BJ (cell line): ENCODE data around the gene TINCR. TPM values are rescaled to one million over a fixed set of nuclear protein-coding genes. Genes with fewer than 3 reads are reported as not detected.

ENCODE experiments used
- CTCF ChIA-PET: fragments of 350-600 bp; formaldehyde crosslinking; extraction: SDS; loops from one replicate; lab custom pipeline; 2021; ENCODE audit warnings: antibody characterized with exemption, inconsistent platforms; lab: Yijun Ruan, JAX
- POLR2A ChIA-PET: fragments of 300-600 bp; sonication (Branson Sonifier 250); formaldehyde crosslinking; extraction: SDS; loops from one replicate; lab custom pipeline; 2021; ENCODE audit warnings: antibody characterized with exemption; lab: Charles Lee
- DNase-seq: peaks from one replicate; pipeline ENCODE4 v3.0.0-alpha.2; 2011; ENCODE audit warnings: low read depth
- H3K27me3 ChIP-seq: 2 replicates; pipeline ENCODE4 v1.6.0; 2011; ENCODE audit warnings: low read length; ENCODE audit not compliant: control insufficient read depth, insufficient read depth
- H3K36me3 ChIP-seq: 2 replicates; pipeline ENCODE4 v1.5.1; 2011; ENCODE audit warnings: low read length; ENCODE audit not compliant: control insufficient read depth, insufficient read depth
- H3K4me3 ChIP-seq: 2 replicates; pipeline ENCODE4 v1.5.1; 2011; ENCODE audit warnings: low read depth, mild to moderate bottlenecking, control low read depth, low read length
- CTCF ChIP-seq: IDR thresholded peaks from 2 replicates; pipeline ENCODE4 v1.5.1; 2011; ENCODE audit warnings: low read depth, mild to moderate bottlenecking, control low read depth, inconsistent platforms, low read length, moderate library complexity; ENCODE audit not compliant: insufficient read depth
- polyA plus RNA-seq: library from polyadenylated mRNA; depleted of rRNA; stranded (reverse); fragments of >200 nt; gene quantifications from 2 replicates; pipeline ENCODE4 v1.2.3, GENCODE V29; 2011

TINCR gene
- polyA plus RNA-seq, 1 experiment, result 0.23 TPM

- ChIA-PET POLR2A (no interaction called here), CTCF (no interaction called here)
- Histone ChIP-seq H3K36me3 (peaks cover 31% of the 10 kb centered on the region), H3K4me3 (no peak overlapping the region), H3K27me3 (no peaks in the 10 kb centered on the region)
- DNase-seq, result no peak
- TF ChIP-seq CTCF, result no peak
Measured at GRCh38 chr19:5586300-5587070, 18.7 kb upstream of the TINCR start.

GRCh38 chr19:5585461-5586299 is 17.9 kb upstream of the TINCR start:
- Histone ChIP-seq H3K27me3 (no peaks in the 10 kb centered on the region), H3K36me3 (peaks cover 28% of the 10 kb centered on the region), H3K4me3 (no peak overlapping the region)
- no peak for DNase-seq
- ChIA-PET POLR2A (no interaction called here), CTCF (no interaction called here)
- no peak for TF ChIP-seq CTCF

GRCh38 chr19:5580161-5580571 is 12.4 kb upstream of the TINCR start:
- ChIA-PET POLR2A (no interaction called here), CTCF (interaction anchor here (0.7 to 2.5 kb wide), 7 partner anchors 9 to 789 kb away, joined by 3 to 11 read pairs (median 4); partner anchors contain the start of genes FEM1A and TINCR)
- no peak overlapping the region for H3K4me3 ChIP-seq
- H3K27me3 ChIP-seq, result no peaks in the 10 kb centered on the region
- DNase-seq, result no peak
- no peak for TF ChIP-seq CTCF
- H3K36me3 ChIP-seq, result peaks cover 4% of the 10 kb centered on the region

- Histone ChIP-seq H3K27me3 (no peaks in the 10 kb centered on the region), H3K4me3 (no peak overlapping the region), H3K36me3 (peaks cover 4% of the 10 kb centered on the region)
- POLR2A ChIA-PET, result no interaction called here
- CTCF ChIA-PET, result interaction anchor here (0.7 to 2.5 kb wide), 7 partner anchors 9 to 788 kb away, joined by 3 to 11 read pairs (median 4); partner anchors contain the start of genes FEM1A and TINCR
- TF ChIP-seq CTCF, result no peak
- no peak for DNase-seq
Measured at GRCh38 chr19:5579697-5580096, 11.9 kb upstream of the TINCR start.

- no peak for DNase-seq
- ChIA-PET POLR2A (no interaction called here), CTCF (interaction anchor here (0.6 to 2.5 kb wide), 10 partner anchors 11 to 788 kb away, joined by 3 to 11 read pairs (median 4); partner anchors contain the start of genes FEM1A and TINCR)
- no peak overlapping the region for H3K4me3 ChIP-seq
- no peak for TF ChIP-seq CTCF
- H3K36me3 ChIP-seq, result peaks cover 4% of the 10 kb centered on the region
- no peaks in the 10 kb centered on the region for H3K27me3 ChIP-seq
Measured at GRCh38 chr19:5579286-5579685, 11.5 kb upstream of the TINCR start.
